ENCODE results near the gene GBA2.

The GBA2 gene

GRCh38 chr9:35691334-35691650 lies 57.7 kb downstream of the GBA2 start:
- TF ChIP-seq POLR2A (IDR thresholded peaks at IDR 0.05; ENCODE audit: low read depth, low read length): no peak
- FAIRE-seq (no peak), DNase-seq (ENCODE audit: insufficient read length, low spot score) (no peak)

- DNase-seq (ENCODE audit: insufficient read length, low spot score) (peak; percentile 53), FAIRE-seq (no peak)
- 0 out of 2 replicates have a peak, but pooled peaks have one; percentile 8 for TF ChIP-seq POLR2A (IDR thresholded peaks at IDR 0.05; ENCODE audit: low read depth, low read length)
Measured at GRCh38 chr9:35690614-35691333, 58.3 kb downstream of the GBA2 start.

GRCh38 chr9:35690294-35690613 lies 58.8 kb downstream of the GBA2 start:
- no peak for TF ChIP-seq POLR2A (IDR thresholded peaks at IDR 0.05; ENCODE audit: low read depth, low read length)
- no peak for DNase-seq (ENCODE audit: insufficient read length, low spot score)
- FAIRE-seq: no peak

- no peak for FAIRE-seq
Measured at GRCh38 chr9:35689542-35690293, 59.3 kb downstream of the GBA2 start, which contains the start of gene TPM2. Gene TPM2 (minus strand): TSS chr9:35689925. CDS start chr9:35689817, 108 bp downstream.

GRCh38 chr9:35688558-35689541 lies 60.2 kb downstream of the GBA2 start:
- no peak for TF ChIP-seq POLR2A (IDR thresholded peaks at IDR 0.05; ENCODE audit: low read depth, low read length)
- DNase-seq (ENCODE audit: insufficient read length, low spot score) (peak; percentile 72), FAIRE-seq (no peak)

More at GRCh38 chr9:35689542-35690293, 59.3 kb downstream of the GBA2 start, which contains the start of gene TPM2:
- TF ChIP-seq POLR2A (IDR thresholded peaks at IDR 0.05; ENCODE audit: low read depth, low read length): peak; percentile 93
- DNase-seq (ENCODE audit: insufficient read length, low spot score): peak; percentile 44

- TF ChIP-seq POLR2A (IDR thresholded peaks at IDR 0.05; ENCODE audit: low read depth, low read length): no peak
- DNase-seq (ENCODE audit: insufficient read length, low spot score): no peak
- no peak for FAIRE-seq
Measured at GRCh38 chr9:35687972-35688557, 61.0 kb downstream of the GBA2 start.

- TF ChIP-seq POLR2A (IDR thresholded peaks at IDR 0.05; ENCODE audit: low read depth, low read length): no peak
- DNase-seq (ENCODE audit: insufficient read length, low spot score) (no peak), FAIRE-seq (no peak)
Measured at GRCh38 chr9:35687306-35687705, 61.7 kb downstream of the GBA2 start.
